ENCODE data around the gene CHTF18.
"Not testable (repeated sequence)": the region's sequence is repeated elsewhere in the genome, so short reads cannot be mapped to it uniquely, and the experiment has no call there.

The CHTF18 gene

DNA sequence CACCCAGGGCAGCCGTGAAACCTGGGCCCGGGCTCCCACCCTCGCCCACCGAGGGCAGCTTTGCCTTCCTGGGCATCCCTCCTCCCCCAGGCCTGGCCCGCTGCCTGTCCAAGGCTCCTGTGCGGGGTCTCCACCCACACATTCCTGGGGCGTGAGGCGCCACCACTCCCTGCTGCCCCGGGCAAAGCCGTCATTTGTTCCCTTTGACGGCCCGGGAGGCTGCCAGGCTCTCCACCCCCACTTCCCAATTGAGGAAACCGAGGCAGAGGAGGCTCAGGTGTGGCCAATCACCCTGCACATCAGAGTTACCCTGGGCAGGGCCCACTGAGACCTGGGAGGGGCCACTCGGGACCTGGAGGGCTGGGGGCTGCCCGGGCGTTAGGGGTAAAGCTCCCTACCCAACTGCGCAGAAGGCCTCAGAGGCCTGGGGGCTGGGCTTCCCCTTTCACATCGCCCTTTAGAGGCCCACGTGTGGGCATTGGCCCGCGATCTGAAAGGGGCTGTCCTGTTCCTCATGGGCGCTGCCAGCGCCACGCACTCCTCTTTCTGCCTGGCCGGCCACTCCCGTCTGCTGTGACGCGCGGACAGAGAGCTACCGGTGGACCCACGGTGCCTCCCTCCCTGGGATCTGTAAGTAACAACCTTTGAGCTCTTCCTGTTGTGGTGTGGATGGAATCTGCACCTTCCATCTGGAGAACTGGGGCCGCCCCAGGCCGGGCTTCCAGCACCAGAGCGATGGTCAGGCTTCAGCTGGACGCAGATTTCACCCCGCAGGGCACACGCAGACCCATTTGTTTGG is 27.7 kb upstream of the CHTF18 start, which contains the start of gene MSLN:
TSS of gene MSLN (plus strand) at position 190 of the 799 bp plus-strand sequence. CDS start 1,947 bp downstream, outside the sequence.
- DNase-seq: no peak

GRCh38 chr16:761625-762513 is 26.6 kb upstream of the CHTF18 start:
- DNase-seq: no peak

DNA sequence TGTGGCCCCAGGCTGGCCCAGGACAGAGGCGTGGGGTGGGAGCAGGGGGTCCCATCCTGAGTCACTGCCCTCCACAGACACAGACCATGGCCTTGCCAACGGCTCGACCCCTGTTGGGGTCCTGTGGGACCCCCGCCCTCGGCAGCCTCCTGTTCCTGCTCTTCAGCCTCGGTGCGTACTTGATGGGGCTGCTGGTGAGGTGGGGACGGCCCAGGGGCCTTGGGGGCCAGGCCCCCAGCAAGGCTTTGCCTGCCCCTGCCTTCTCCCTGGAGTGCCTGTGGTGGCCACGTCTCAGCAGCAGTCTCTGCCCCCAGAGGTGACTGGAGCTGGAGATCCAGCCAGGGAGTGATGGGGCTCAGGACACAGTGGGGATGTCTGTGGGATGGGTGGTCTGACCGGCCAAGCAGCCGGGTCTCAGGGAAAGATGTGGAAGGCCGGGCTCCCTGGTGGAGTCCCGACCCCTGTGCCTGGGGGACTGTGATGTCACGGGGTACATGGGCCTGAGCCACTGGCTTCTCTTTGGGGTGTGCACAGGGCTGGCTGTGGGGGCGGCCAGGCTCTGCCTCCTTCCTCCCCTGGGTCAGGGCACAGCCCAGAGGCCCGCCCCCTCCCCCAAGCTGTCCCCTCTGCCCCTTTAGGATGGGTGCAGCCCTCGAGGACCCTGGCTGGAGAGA is 25.7 kb upstream of the CHTF18 start:
- DNase-seq: no peak

DNA sequence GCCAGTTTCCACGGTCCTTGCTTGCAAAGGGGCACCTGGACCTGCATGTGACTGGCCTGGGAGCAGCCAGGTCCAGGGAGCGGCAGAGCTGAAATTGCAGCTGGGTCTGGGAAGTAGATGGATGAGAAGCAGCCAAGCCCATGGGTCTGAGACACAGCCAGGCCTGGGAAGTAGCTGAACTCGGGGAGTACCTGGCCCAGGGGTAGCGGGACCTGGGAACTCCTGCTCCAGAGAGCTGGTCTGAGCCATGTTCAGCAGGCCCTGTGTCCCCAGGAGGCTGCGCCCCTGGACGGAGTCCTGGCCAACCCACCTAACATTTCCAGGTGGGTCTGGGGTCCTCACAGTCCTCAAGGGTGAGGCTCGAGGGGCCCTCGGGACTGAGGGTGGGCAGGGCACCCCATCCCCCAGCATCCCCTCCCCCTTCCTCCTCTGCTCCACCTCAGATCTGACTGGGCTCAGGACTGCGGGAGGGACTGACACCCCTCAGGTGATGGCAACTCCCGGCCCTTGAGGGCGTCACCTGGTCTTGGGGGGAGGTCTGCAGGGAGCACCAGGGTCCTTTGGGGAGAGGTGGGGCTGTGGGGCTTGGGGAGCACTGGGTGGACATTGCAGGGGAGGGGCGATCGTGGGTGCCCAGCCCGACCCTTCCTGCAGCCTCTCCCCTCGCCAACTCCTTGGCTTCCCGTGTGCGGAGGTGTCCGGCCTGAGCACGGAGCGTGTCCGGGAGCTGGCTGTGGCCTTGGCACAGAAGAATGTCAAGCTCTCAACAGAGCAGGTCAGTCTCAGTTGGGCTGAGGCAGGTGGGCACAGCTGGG is 24.8 kb upstream of the CHTF18 start:
- DNase-seq: no peak

DNA sequence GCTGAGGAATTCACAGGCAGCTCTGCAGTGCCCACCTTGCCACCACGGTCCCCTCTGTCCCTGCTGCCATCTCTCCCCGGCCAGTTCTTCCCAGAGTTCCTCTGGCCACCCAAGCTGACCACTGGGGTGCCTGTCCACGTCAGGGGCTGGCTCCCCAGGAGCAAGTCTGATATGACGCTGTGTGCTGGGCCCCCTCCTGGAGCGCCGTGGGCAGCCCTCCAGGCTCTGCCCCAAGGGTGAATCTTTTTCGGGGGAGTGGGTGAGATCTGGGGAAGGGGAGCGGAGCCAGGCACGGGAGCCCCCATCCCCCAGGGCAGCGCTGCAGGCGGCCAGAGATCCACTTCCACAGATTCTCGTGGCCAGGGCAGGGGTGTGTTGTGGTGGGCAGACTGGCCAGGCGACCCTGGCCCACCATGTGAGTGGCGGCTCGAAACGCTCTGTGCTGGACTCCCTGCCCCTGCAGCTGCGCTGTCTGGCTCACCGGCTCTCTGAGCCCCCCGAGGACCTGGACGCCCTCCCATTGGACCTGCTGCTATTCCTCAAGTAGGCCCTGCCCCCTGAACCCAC is 24.2 kb upstream of the CHTF18 start:
- no peak for DNase-seq

DNA sequence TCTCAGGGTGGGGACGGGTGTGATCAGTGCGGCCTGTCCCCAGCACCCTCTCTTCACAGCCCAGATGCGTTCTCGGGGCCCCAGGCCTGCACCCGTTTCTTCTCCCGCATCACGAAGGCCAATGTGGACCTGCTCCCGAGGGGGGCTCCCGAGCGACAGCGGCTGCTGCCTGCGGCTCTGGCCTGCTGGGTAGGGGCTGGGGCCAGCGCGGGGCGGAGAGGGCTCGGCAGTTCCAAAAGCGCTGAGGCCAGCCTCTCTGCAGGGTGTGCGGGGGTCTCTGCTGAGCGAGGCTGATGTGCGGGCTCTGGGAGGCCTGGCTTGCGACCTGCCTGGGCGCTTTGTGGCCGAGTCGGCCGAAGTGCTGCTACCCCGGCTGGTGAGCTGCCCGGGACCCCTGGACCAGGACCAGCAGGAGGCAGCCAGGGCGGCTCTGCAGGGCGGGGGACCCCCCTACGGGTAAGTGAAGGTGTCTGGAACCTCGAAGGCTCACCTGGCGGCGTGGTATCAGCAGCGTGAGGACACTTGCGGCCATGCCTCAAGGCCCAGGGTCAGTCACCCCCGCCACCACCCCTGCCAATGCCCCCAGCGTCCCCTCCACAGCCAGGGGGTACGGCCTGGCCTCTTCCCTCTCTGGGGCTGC is 23.5 kb upstream of the CHTF18 start:
- no peak for DNase-seq

DNA sequence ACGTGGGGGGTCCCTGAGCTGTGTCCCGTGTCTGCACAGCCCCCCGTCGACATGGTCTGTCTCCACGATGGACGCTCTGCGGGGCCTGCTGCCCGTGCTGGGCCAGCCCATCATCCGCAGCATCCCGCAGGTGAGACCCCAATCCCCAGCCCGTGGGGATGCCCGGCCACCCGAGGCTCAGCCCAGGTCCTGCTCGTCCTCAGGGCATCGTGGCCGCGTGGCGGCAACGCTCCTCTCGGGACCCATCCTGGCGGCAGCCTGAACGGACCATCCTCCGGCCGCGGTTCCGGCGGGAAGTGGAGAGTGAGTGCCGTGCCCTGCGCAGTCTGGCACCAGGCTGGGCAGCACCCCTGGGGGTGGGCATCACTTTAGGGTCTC is 22.9 kb upstream of the CHTF18 start:
- no peak for DNase-seq

GRCh38 chr16:766008-766819 is 22.2 kb upstream of the CHTF18 start:
- DNase-seq: no peak

DNA sequence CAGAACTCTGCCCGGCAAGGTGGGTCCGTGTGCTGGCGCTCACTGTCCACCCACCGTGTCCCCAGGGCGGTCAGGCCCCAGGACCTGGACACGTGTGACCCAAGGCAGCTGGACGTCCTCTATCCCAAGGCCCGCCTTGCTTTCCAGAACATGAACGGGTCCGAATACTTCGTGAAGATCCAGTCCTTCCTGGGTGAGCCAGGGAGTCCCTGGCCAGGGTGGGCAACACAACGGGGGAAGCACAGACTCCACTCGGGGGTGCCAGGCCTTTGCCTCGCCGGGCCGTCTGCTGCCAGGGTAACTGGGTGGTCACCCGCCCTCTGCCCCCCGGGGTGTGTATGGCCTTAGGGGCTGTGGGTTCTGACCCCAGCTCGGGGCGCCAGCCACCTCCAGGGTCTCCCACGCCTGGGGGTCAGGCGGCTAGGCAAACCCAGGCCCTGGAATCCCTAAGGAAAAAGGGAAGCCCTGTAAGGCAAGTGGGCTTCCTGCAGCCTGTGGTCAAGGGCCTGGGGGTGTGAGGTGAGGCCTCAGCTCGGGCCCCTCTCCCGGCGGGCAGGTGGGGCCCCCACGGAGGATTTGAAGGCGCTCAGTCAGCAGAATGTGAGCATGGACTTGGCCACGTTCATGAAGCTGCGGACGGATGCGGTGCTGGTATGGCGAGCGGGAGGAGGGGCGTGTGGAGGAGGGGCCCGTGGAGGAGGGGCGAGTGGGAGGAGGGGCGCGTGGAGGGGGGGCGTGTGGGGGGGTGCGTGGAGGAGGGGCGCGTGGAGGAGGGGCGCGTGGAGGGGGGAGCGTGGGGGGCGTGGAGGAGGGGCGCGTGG is 21.4 kb upstream of the CHTF18 start:
- no peak for DNase-seq

DNA sequence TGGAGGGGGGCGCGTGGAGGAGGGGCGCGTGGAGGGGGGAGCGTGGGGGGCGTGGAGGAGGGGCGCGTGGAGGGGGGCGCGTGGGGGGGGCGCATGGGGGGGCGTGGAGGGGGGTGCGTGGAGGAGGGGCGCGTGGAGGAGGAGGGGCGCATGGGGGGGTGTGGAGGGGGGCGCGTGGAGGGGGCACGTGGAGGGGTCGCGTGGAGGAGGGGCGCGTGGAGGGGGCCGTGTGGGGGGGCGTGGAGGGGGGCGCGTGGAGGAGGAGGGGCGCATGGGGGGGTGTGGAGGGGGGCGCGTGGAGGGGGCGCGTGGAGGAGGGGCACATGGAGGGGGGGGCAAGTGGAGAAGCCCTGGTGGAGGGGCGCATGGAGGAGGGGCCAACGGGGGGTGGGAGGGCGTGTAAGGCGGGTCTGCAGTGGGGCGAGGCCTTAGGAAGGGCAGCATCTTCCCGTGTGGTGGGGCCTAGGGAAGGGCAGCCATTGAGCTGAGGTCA is 20.6 kb upstream of the CHTF18 start:
- DNase-seq: no peak

DNA sequence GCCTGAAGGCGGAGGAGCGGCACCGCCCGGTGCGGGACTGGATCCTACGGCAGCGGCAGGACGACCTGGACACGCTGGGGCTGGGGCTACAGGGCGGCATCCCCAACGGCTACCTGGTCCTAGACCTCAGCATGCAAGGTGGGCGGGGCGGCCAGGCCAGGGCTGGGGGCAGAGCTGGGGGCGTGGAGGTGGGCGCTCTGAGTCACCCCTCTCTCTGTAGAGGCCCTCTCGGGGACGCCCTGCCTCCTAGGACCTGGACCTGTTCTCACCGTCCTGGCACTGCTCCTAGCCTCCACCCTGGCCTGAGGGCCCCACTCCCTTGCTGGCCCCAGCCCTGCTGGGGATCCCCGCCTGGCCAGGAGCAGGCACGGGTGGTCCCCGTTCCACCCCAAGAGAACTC is 20.0 kb upstream of the CHTF18 start:
- no peak for DNase-seq

DNA sequence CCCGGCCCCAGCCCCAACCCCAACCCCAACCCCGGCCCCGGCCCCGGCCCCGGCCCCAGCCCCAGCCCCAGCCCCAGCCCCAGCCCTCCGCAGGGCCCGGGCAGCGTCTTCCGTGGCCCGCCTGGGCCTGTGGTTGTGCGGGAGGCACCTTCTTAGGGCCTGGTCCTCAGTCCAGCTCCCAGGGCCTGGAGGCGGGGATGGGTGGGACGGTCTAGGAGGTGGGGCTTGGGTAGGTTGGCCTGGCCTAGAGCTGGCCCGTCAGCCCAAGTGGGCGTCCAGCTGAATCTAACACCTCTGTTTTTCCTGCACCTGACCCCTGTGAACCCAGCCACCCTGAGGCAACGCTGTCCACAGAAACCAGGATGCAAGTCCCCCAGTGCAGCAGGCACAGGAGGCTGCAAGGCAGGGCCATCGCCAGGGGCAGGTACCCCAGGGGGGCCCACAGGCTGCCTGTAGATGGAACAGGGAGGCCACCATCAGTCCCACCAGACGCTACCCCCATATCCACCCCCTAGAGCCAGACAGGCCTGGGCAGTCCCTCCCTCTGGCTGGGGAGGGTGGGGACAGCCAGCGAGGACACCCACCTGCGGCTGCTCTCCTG is 19.1 kb upstream of the CHTF18 start:
- no peak for DNase-seq

GRCh38 chr16:769934-770333 is 18.5 kb upstream of the CHTF18 start:
- no peak for DNase-seq

DNA sequence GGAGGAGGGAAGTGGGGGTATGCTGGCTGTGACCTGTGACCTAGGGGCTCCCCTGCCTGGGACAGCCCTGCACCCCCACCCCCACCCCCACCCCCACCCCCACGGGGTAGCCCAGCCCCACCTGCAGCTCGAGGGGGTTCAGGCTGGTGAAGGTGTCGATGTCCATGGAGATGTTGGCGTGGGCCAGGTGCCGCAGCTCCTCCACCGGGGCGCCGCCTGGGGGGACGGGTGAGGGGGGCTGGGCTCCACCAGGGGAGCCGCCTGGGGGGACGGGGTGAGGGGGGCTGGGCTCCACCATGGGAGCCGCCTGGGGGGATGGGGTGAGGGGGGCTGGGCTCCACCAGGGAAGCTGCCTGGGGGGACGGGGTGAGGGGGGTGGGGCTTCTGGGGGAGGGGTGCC is 18.0 kb upstream of the CHTF18 start:
- no peak for DNase-seq

GRCh38 chr16:772959-773358 is 15.5 kb upstream of the CHTF18 start:
- no peak for DNase-seq

DNA sequence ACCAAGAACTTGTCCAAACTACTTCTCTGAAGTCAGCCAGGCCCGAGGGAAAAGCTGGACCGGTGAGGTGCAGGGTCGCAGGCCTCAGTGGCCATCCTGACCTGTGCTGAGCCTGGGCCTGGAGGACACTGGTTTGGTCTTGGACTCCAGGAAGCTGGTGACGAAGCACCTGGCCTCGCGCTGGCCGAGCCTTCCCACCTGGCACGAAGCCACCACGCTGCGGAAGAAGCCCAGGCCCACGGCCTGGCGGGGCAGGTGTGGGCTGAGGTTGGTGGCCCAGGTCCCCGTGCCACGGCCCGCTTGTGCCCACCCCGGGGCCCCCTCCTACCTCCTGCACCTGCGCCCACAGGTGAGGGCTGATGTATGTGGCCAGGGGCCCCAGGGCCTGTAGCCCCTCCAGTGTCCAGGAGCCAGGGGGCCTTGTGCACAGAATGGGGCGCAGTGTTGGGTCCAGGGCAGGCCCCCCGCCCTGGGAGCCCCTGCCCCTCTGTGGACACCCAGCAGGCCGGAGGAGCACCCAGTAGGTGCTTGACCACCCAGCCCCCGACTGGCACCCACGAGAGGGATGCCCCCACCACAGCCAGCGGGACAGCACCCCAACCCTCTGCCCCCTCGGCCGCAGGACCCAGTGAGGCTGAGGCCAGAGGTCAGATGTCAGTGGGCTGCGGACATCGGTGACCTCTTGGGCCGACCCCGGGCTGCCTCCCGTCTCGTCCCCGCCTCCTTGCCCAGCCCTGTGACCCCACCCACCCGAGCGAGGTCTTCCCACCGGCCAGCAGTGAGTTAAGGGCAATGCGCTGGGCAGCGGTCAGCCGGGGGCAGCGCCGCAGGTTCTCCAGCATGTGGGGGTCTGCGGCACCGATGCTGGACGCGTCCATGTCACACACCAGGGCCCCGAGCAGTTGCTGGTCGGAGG is 14.1 kb upstream of the CHTF18 start:
- no peak for DNase-seq

- DNase-seq: no peak
Observed at GRCh38 chr16:775236-775796, 13.1 kb upstream of the CHTF18 start.

- DNase-seq: not testable (repeated sequence)
Observed at GRCh38 chr16:776298-776697, 12.1 kb upstream of the CHTF18 start.
